Activated naive CD8-positive, alpha-beta T cell treated with anti-CD3 and anti-CD28 coated beads, Interleukin-2, amount 50 U/mL, for 24 hours (primary cell): ENCODE results near the gene MINK1.

Experiments
- ATAC-seq: fragments of 150-1000 bp; cut with Tn5 transposase; one replicate; pipeline ENCODE4 v1.10.0; 2021
- DNase-seq: peaks from one replicate; pipeline ENCODE4 v3.0.0; 2021
- H3K27ac Mint-ChIP-seq: one replicate; pipeline ENCODE4 v1.8.0; 2021; ENCODE audit warnings: mild to moderate bottlenecking, mixed read lengths
- H3K27me3 Mint-ChIP-seq: one replicate; pipeline ENCODE4 v1.8.0; 2021; ENCODE audit warnings: mixed read lengths
- H3K36me3 Mint-ChIP-seq: one replicate; pipeline ENCODE4 v1.8.0; 2021; ENCODE audit warnings: low read depth, mixed read lengths
- H3K4me1 Mint-ChIP-seq: one replicate; pipeline ENCODE4 v1.8.0; 2021; ENCODE audit warnings: mixed read lengths
- H3K4me3 Mint-ChIP-seq: one replicate; pipeline ENCODE4 v1.8.0; 2021; ENCODE audit warnings: mild to moderate bottlenecking, moderate library complexity, mixed read lengths
- H3K9me3 Mint-ChIP-seq: one replicate; pipeline ENCODE4 v1.8.0; 2021; ENCODE audit warnings: mixed read lengths

Gene MINK1

GRCh38 chr17:4942760-4943508, 109.8 kb downstream of the MINK1 start:
- peak overlapping the region; percentile 99 for H3K27ac Mint-ChIP-seq
- H3K27me3 Mint-ChIP-seq = peaks cover 2% of the 10 kb centered on the region
- DNase-seq = no peak
- H3K4me1 Mint-ChIP-seq = peaks cover 73% of the 10 kb centered on the region
- no peak for ATAC-seq
- no peaks in the 10 kb centered on the region for H3K9me3 Mint-ChIP-seq
- peak overlapping the region; percentile 99 for H3K4me3 Mint-ChIP-seq
- peaks cover 62% of the 10 kb centered on the region for H3K36me3 Mint-ChIP-seq

DNA sequence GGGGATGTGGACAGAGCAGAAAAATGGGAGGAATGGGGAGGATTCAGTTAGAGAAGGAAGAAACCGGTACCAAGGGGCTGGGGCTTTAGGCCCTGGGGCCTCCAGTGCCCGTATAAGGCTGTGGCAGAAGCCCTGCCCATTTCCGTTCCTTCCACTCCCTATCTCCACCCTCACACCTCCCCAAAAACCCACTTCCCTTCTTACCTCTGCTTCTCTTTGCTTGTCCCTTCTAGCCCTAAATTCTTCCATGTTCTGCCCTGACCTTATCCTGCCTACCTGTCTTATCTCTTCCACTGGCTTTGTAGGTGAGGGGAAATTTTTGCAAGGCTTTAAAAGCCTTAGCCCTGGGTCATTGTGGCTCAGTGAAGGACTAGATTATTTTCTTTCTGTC, 111.0 kb downstream of the MINK1 start:
- Mint-ChIP-seq H3K27me3 (peaks cover 3% of the 10 kb centered on the region), H3K27ac (peak overlapping the region; percentile 100), H3K9me3 (no peaks in the 10 kb centered on the region), H3K4me3 (peak overlapping the region; percentile 99), H3K36me3 (peaks cover 59% of the 10 kb centered on the region), H3K4me1 (peaks cover 65% of the 10 kb centered on the region)
- ATAC-seq = peak; percentile 23
- peak; percentile 56 for DNase-seq

GRCh38 chr17:4944554-4945175, 111.5 kb downstream of the MINK1 start:
- Mint-ChIP-seq H3K27me3 (peaks cover 3% of the 10 kb centered on the region), H3K4me3 (peak overlapping the region; percentile 99), H3K4me1 (peaks cover 63% of the 10 kb centered on the region), H3K9me3 (no peaks in the 10 kb centered on the region), H3K36me3 (peaks cover 59% of the 10 kb centered on the region), H3K27ac (peak overlapping the region; percentile 100)
- ATAC-seq (no peak), DNase-seq (peak; percentile 52)

GRCh38 chr17:4945176-4945943, 112.2 kb downstream of the MINK1 start:
- ATAC-seq (peak; percentile 59), DNase-seq (peak; percentile 88)
- Mint-ChIP-seq H3K4me1 (peaks cover 64% of the 10 kb centered on the region), H3K27me3 (peaks cover 1% of the 10 kb centered on the region), H3K9me3 (no peaks in the 10 kb centered on the region), H3K27ac (peak overlapping the region; percentile 100), H3K4me3 (peak overlapping the region; percentile 99), H3K36me3 (peaks cover 59% of the 10 kb centered on the region)

DNA sequence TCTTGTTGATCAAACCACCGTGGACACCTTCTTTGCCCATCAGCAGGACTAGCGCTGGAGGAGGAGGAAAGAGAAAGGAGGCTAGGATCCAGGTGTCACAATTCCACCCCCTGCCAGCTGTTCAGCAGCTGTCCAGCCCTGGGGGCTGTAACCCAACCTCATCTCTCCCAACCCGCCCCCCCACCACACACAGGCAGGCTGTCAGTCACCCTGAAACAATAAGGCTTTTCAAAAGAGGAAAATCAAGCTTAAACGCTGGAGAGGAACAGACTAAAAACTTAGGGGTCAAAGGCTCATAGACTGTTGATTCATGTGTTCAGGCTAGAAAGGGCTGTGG, 112.8 kb downstream of the MINK1 start:
- peaks cover 59% of the 10 kb centered on the region for H3K36me3 Mint-ChIP-seq
- no peak for DNase-seq
- H3K4me3 Mint-ChIP-seq = peak overlapping the region; percentile 99
- H3K4me1 Mint-ChIP-seq = peaks cover 70% of the 10 kb centered on the region
- H3K27me3 Mint-ChIP-seq = peaks cover 1% of the 10 kb centered on the region
- H3K27ac Mint-ChIP-seq = peak overlapping the region; percentile 100
- no peaks in the 10 kb centered on the region for H3K9me3 Mint-ChIP-seq
- ATAC-seq = no peak

DNA sequence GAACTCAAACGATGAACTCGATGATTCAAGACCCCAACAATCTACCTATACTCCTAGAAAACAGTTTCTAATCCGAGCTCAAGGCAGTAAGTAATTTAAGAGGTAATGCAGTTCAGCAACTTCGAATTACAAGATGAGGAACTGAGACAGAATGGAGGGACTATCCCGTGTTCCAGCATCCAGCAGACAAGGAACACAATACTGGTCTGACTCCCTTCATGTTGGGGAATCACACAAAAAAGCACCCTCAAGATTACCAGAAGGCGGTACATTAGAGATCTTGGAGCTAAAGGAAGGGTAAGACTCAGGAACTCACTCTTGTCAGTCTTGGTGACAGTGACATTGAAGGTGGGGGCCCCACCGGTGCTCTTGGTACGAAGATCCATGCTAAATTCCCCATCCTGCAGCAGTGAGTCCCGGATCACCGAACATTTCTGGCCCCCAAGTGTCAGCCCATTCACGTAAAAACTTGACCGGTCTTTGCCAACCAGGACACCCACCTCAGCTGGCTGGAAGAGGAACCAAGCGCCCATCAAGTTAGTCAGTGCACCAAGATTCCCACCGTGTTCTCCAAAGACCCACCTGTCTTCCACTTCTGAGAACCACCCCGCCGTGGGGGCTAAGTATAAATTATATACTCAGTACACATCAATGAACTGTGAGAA, 113.3 kb downstream of the MINK1 start:
- Mint-ChIP-seq H3K4me1 (peaks cover 70% of the 10 kb centered on the region), H3K36me3 (peaks cover 54% of the 10 kb centered on the region), H3K9me3 (no peaks in the 10 kb centered on the region), H3K27me3 (peaks cover 1% of the 10 kb centered on the region), H3K4me3 (peak overlapping the region; percentile 99), H3K27ac (peak overlapping the region; percentile 100)
- DNase-seq (no peak), ATAC-seq (no peak)

GRCh38 chr17:4947010-4947410, 113.9 kb downstream of the MINK1 start:
- Mint-ChIP-seq H3K9me3 (no peaks in the 10 kb centered on the region), H3K27me3 (peaks cover 1% of the 10 kb centered on the region), H3K27ac (peak overlapping the region; percentile 100), H3K4me3 (peak overlapping the region; percentile 99), H3K4me1 (peaks cover 67% of the 10 kb centered on the region), H3K36me3 (peaks cover 48% of the 10 kb centered on the region)
- DNase-seq = no peak
- ATAC-seq = no peak
